ENCODE measurements around the gene GRM8. TPM values are rescaled to one million over a fixed set of nuclear protein-coding genes. Genes with fewer than 3 reads are reported as not detected.

The GRM8 gene
- total and polyA plus RNA-seq, 7 donors: 0.08 TPM; not detected in 6

DNA sequence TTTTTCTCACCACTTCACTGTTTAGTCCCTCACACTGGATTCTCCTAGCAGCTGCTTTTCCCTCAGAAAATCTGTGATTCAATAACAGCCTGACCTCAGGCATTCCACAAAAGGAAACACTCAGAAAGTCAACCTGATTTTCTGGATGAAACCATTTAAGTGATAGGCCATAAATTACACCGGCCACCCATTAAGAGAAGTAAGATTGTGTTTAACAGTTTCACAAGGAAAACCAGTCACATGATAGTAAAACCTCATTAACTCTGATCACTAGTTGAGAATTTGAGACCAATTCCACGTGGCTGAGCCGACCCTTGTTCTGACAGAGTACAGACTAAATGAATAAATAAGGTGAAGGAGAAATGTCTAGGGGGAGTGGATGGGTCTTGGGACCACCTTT is 7.7 kb downstream of the GRM8 start:
- TF ChIP-seq, protein P1, sequence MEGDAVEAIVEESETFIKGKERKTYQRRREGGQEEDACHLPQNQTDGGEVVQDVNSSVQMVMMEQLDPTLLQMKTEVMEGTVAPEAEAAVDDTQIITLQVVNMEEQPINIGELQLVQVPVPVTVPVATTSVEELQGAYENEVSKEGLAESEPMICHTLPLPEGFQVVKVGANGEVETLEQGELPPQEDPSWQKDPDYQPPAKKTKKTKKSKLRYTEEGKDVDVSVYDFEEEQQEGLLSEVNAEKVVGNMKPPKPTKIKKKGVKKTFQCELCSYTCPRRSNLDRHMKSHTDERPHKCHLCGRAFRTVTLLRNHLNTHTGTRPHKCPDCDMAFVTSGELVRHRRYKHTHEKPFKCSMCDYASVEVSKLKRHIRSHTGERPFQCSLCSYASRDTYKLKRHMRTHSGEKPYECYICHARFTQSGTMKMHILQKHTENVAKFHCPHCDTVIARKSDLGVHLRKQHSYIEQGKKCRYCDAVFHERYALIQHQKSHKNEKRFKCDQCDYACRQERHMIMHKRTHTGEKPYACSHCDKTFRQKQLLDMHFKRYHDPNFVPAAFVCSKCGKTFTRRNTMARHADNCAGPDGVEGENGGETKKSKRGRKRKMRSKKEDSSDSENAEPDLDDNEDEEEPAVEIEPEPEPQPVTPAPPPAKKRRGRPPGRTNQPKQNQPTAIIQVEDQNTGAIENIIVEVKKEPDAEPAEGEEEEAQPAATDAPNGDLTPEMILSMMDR (IDR thresholded peaks at IDR 0.05): no peak
- ATAC-seq (no peak), DNase-seq (no peak)
- Histone ChIP-seq H3K27ac (no peak overlapping the region), H3K27me3 (ENCODE audit: insufficient read depth in 3 of 3, low read length in 2 of 3) (peaks cover 0 to 44% (median 8%) of the 10 kb centered on the region in 3 donors), H3K4me3 (no peak overlapping the region), H3K36me3 (ENCODE audit: insufficient read depth in 1 of 2, low read depth in 1 of 2) (no peaks in the 10 kb centered on the region), H3K4me1 (no peaks in the 10 kb centered on the region), H3K9me3 (no peaks in the 10 kb centered on the region)
- intact Hi-C loops (cut with DNase I): no loop called here
- WGBS, 3 donors: 38 to 55% (median 50%) methylated on average over 3 of the region's 3 CpGs

DNA sequence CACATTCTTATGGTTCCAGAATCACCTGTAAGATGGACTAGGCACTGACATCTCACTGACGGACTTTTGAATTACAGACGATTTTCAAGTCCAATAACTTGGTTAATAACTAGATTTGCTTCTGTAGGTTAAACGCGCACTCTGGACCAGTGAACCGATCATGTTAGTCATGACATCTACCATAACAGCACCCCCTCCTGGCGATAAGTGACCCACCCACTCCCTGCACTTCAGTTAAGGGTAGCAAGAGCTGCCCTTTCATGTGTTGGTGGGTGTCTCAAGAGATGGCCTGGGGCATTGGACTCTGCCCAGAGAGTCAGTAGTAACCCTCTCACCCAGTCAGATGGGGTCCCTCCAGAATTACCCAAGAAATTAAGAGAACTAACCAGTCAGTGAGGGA is 12.9 kb downstream of the GRM8 start:
- Histone ChIP-seq H3K4me3 (no peak overlapping the region), H3K27ac (no peak overlapping the region), H3K27me3 (ENCODE audit: insufficient read depth in 3 of 3, low read length in 2 of 3) (peaks cover 0 to 16% (median 3%) of the 10 kb centered on the region in 3 donors), H3K9me3 (no peaks in the 10 kb centered on the region), H3K4me1 (no peaks in the 10 kb centered on the region), H3K36me3 (ENCODE audit: insufficient read depth in 1 of 2, low read depth in 1 of 2) (no peaks in the 10 kb centered on the region)
- DNase-seq (no peak), ATAC-seq (no peak)
- WGBS, 3 donors: 66 to 68% (median 66%) methylated on average over 6 of the region's 6 CpGs
- intact Hi-C loops (cut with DNase I): no loop called here
- TF ChIP-seq, protein P1 (IDR thresholded peaks at IDR 0.05): no peak

DNA sequence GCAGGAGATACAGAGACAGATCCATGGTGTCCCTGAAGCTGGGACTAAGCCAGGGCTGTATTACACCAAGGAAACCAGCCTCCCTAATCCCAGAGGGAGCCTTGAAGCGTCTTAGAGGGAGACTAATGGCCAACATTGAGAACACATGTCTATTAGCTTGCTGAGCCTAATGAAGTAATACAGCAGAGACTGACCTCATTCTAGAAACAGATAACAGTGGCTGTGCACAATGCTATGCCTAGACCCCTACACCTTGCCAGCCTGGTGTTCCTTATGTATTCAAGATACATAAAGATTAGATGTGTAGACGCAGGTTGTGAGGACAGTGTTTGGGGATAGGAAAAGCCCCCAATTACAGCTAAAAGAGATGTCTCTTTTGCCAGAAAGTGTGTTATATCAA is 19.1 kb downstream of the GRM8 start:
- no peak overlapping the region for H3K4me3 ChIP-seq
- 60 to 72% (median 64%) methylated on average over 2 of the region's 2 CpGs for WGBS, 3 donors
- ATAC-seq (no peak), DNase-seq (no peak)
- H3K36me3 ChIP-seq (ENCODE audit: insufficient read depth in 1 of 2, low read depth in 1 of 2): no peaks in the 10 kb centered on the region
- no peaks in the 10 kb centered on the region for H3K4me1 ChIP-seq
- H3K9me3 ChIP-seq: no peaks in the 10 kb centered on the region
- intact Hi-C loops (cut with DNase I): no loop called here
- no peak overlapping the region for H3K27ac ChIP-seq
- peaks cover 0 to 3% (median 0%) of the 10 kb centered on the region in 3 donors for H3K27me3 ChIP-seq (ENCODE audit: insufficient read depth in 3 of 3, low read length in 2 of 3)
- TF ChIP-seq, protein P1 (IDR thresholded peaks at IDR 0.05): no peak

DNA sequence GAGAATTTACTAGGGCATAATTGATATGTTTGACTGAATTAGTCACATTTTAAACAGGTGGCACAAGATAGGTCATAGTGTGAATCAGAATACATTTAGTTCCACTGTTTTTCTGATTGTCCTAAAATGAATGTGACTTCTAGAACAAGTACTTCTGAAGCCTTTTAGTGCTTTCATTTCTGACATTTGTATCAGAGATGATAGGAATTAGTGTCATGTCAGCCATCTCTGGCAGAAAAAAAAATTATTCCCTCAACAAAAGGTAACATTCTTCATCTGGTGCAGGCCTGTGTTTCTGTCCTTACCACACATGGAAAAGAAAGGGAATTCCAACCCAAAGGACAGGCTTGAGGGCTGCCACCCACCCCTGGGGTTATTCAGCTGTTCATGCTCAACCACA is 21.3 kb downstream of the GRM8 start:
- no peaks in the 10 kb centered on the region for H3K4me1 ChIP-seq
- H3K4me3 ChIP-seq: no peak overlapping the region
- DNase-seq: no peak
- TF ChIP-seq, protein P1 (IDR thresholded peaks at IDR 0.05): no peak
- intact Hi-C loops (cut with DNase I): no loop called here
- H3K9me3 ChIP-seq: no peaks in the 10 kb centered on the region
- no peak for ATAC-seq
- no peaks in the 10 kb centered on the region for H3K36me3 ChIP-seq (ENCODE audit: insufficient read depth in 1 of 2, low read depth in 1 of 2)
- peaks cover 0 to 12% (median 8%) of the 10 kb centered on the region in 3 donors for H3K27me3 ChIP-seq (ENCODE audit: insufficient read depth in 3 of 3, low read length in 2 of 3)
- H3K27ac ChIP-seq: no peak overlapping the region

DNA sequence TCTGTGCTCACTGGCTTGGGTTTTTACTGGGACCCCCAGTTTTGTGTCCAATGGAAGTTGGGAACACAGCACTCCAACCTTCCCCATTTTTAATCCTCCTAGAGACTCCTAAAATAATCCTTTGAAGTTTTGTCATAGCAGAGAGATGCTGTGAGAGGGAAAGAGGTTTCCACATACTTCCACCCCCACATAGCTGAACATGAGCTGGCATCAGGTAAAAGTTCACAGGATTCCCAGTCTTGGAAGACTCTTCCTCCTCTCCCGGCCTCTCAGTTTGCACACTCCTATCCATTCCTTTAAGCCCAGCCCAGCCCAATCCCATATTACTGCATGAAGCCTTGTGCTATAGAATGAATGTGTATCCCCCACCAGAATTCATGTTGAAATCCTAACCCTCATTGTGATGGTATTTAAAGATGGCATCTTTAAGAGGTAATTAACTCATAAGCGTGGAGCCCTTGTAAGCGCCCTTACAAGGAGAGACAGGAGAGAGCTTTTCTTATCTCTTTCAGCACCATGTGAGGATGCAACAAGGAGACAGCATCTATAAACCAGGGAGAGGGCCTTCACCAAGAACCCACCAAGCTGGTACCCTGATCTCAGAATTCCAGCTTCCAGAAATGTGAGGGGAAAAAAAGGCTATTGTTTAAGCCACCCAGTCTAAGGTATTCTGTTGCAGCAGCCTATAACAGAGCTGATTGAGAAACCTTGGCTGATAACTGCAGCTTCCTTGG is 22.4 kb downstream of the GRM8 start:
- H3K36me3 ChIP-seq (ENCODE audit: insufficient read depth in 1 of 2, low read depth in 1 of 2): no peaks in the 10 kb centered on the region
- no peaks in the 10 kb centered on the region for H3K9me3 ChIP-seq
- no peak overlapping the region for H3K27ac ChIP-seq
- TF ChIP-seq, protein P1 (IDR thresholded peaks at IDR 0.05): no peak
- ATAC-seq: no peak
- intact Hi-C loops (cut with DNase I): no loop called here
- 82 to 88% (median 84%) methylated on average over 3 of the region's 3 CpGs for WGBS, 3 donors
- H3K4me1 ChIP-seq: no peaks in the 10 kb centered on the region
- DNase-seq: no peak
- peaks cover 0 to 16% (median 8%) of the 10 kb centered on the region in 3 donors for H3K27me3 ChIP-seq (ENCODE audit: insufficient read depth in 3 of 3, low read length in 2 of 3)
- H3K4me3 ChIP-seq: no peak overlapping the region
